Left hindlimb (tissue), 1 donor: Measurements from ENCODE around the gene TNFRSF19.
A peak's percentile ranks its signal among the peaks of the same experiment; 100 is the strongest.

ENCODE experiments used
- DNase-seq: peaks from one replicate; pipeline ENCODE4 v3.0.0-alpha.2; 2018

TNFRSF19 gene

DNA sequence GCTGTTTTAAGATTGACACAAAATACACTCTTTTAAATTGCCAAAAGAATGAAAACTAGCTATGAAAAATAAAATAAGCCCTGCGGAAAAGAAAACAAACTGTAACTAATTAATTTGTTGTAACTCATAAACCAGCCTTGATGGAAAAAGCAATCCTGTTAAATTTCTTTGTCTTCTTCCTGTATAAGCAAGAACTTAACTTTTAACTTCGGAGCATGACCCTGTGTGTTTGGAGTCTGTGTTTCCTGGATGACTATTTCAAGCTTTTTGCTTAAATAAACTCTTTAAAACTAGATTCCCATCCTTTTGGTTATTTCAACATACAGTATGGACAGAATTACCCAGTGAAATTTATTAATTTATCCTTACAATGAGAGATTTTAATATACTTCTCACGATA is 122.6 kb downstream of the TNFRSF19 start:
- DNase-seq, result no peak

DNA sequence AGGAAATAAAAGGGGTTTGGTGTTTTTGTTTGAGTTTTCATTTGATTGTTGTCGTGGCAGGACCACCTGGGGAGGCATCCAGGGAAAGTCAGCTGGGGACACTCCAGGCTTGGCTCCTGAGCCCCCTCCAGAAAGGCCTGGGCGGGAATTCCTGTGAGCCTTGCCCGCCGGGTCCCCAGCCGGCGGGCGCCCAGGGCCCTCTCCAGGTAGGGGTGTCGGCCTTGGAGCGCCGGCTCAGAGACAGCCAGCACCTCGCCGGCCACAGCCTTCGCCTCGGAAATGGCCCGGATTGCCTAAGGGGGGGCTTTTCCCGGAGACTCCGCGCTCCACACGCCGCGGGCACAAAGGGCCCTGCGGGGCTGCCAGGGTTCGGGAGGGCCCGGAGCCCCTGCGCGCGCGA is 125.0 kb downstream of the TNFRSF19 start:
- no peak for DNase-seq

DNA sequence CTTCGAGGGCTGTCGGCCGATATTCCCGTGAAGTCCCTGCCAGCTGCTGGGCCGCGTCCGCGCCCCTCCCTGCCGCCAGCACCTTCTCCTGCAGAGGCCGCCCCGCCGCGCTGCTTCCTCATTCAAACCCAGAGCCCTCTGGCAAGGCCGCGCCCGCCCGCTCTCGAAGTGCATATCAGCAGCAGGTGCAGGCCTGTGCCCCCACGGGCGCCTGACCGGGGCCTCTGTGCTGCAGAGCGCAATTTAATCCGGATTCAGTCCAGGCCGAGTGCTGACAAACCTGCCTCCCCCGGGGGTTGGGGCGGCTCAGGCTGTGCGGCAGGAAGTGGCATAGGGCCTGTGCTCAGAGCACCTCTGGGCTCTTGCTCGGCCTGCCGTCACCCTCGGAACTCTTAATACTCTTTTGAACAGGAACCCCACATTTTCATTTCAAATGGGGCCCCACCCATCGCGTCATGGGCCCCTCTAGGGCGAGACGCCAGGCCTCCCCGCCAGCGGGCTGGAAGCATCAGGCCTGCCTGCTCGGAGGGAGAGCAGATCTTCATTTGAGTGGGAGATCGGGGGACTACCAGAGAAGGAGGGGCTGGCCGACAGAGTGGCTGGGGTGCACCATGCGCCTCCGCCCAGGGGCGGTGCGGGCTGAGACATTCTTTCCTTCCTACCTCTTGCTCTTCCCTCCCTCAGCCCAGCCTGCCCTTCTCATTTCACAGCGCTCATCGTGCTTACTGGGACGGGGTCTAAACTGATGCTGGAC is 125.7 kb downstream of the TNFRSF19 start:
- peak; percentile 69 for DNase-seq

DNA sequence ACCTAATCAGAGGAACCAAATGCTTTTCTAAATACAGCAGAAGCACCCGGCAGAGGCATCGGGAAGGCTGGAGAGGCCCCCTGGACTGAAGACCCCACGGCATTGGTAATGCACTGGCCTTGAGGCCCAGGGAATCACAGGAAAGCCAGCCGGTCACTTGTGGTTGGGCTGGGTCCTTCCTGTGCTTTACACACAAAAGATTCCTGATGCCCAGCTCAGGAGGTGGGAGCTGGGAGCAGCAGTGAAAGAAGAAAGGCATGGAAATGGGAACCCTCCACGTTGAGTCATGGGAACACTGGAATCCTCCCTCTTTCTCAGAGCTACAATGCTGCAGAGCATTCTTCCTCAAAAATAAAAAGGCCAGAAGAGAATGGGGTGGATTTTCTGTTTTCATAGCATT is 126.4 kb downstream of the TNFRSF19 start:
- DNase-seq, result no peak

DNA sequence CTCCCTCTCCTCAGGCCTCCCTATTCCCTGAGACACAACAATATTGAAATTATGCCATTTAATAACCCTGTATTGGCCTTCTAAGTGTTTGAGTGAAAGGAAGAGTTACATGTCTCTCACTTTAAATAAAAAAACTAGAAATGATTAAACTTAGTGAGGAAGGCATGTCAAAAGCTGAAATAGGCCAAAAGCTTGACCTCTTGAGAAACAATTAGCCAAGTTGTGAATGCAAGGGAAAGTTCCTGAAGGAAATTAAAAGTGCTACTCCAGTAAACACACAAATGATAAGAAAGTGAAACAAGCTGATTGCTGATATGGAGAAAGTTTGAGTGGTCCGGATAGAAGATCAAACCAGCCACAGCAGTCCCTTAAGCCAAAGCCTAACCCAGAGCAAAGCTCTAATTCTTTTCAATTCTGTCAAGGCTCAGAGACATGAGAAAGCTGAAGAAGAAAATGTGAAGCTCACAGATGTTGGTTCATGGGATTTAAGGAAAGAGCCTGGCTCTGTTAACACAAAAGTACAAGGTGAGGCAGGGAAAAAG is 127.6 kb downstream of the TNFRSF19 start:
- DNase-seq, result no peak

DNA sequence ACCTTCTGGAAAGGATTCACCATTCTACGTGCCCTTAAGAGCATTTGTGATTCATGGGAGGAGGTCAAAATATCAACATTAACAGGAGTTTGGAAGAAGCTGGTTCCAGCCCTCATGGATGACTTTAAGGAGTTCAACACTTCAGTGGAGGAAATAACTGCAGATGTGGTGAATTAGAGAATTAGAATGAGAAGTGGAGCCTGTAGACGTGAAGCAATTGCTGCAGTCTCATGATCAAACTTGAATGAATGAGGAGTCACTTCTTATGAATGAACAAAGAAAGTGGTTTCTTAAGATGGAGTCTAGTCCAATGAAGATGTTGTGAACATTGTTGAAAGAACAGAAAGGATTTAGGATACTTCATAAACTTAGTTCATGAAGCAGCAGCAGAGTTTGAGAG is 129.1 kb downstream of the TNFRSF19 start:
- no peak for DNase-seq

DNA sequence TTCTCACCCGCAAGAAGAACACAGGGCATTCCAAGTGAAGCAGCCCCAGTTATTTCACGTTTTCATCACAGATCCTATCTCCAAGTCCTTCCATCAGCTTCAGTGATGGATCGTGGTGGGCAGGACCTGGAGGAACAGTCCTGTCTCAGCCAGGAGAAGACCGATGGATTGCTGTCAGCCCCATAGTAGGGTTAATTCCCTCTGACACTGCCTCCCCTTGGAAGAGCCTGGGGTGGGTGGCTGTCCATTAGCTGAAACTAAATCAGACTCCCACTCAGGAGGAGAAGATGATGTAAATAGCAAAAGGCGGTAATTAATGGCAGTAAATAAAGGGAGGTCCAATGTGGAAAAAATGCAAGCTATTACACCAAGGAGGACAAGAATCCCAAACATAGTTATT is 131.0 kb downstream of the TNFRSF19 start:
- DNase-seq, result no peak

DNA sequence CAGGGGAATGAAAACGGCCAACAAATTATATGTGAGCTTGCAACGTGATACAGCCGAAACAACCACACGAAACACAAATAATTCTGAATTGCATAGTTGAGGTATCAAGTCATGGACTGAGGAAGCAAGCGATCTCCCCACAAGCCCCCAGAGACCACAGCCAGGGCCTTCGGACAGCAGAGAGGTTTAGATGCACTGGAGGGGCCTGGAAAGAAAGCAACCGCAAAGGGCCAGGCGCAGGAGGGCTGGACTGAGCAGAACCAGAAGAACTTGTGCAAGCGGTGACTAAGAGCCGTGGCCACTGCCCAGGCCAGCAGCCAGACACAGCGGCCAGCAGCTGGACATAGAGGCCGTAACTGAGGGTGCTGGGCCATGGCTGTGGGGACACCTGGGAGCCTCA is 131.4 kb downstream of the TNFRSF19 start:
- peak; percentile 85 for DNase-seq

DNA sequence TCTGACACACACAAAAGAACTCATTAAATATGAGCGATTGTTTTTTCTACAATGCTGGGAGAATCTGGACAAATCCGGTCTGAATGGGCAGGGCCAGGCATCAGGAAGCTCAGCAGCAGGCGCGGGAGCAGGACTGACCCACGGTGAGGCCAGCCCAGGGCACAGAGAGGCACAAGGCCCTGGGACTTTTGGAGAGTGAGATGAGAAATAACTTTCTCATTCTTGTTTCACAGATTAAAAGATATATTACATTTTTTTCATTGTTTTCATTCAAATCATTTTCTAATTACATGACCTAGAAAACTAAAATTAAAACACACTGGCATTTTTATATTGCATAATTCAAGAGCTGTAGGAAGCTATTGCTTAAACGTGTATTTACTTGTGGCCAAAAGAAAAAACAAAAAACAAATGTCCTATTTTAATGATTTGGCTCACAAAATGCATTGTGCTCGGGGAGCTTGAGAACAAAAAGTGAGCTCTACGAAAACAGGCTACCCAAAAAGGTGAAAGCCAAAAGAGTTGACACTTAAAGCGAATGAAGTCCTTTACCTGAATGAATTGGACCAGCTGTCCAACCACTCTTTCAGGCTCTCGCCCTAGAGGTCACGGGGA is 133.1 kb downstream of the TNFRSF19 start:
- no peak for DNase-seq

DNA sequence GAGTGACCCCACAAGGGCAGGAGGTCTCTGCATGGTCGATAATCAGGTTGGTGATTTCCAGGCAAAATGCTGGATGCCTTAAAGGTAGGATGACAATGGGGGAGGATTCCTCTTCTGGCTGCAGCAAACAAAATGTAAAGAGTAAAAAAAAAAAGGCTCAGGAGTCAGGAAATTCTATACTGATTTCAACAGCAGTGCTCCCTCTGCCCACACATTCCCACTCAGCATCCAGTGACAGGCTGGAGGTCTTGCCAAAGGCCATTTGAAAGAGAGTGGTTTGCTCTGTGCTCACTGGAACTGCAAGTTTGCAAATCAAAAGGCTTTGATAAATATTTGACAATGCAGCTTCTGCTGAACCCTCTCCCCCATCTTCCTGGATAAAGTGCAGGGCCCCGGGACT is 135.4 kb downstream of the TNFRSF19 start:
- no peak for DNase-seq

DNA sequence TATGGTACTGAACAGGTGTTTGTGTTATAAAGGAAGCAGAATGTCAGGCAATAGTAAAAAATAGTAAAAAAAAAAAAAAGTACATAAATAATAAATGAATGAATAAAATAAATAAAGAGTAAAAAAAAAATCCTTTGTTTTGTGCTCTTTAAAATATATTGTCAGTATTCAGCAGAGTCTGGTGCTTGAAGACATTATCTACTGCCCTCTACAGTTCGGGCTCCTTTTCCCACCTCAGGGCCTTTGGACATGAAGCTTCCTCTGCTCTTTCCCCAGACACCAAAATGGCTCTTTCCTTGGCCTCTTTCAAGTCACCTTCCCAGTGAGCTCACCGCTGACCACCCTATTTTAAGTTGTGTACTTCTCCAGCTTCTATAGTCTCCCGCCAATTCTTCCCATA is 137.5 kb downstream of the TNFRSF19 start:
- no peak for DNase-seq

DNA sequence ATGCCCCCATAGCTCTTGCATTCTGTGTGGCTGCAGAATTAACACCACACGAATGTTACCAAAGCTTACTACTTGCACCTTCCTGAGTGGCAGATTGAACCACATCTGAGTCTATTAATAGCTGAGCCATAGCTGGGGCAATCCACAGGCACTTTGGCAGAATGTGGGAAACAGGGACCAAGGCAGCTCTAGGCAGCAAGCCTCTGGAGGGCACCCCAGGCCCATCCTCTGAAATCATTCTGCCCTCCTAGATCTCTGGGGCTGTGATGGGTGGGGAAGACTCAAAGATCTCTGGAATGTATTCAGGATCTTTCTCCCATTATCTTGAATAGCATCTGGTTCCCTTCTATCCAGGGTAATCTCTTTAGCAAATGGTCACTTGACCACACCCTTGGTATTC is 139.3 kb downstream of the TNFRSF19 start:
- DNase-seq, result no peak

DNA sequence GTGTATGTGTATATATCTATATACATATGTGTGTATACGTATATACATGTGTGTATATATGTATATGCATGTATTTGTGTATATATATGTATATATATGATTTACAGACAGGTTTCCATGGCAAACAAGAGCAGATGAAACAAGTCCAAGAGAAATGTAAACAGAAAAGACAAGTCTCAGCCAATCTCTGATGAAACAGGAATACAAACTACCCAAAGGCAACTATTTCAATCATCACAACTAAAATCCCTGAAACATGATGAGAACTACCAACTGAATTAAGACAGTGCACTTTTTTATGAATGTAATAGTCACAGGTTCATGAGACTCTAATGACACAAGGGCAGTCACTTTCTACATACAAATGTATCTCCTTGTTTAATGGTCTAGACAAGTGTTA is 140.2 kb downstream of the TNFRSF19 start:
- no peak for DNase-seq

DNA sequence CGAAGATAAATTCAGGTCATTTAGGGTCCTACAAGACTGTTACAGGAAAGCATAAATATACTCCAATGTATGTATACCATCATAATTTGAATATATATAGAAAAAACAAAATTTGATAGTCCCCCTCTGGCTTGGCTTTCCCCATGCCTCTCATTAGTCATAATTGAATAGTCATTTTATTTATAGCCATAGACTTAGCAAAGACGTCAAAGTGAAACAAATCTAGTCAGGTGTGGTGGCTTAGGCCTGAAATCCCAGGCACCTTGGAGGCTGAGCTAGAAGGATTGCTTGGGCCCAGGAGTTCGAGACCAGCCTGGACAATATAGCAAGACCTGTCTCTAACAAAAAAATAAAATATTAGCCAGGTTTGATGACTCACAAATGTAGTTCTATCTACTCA is 141.1 kb downstream of the TNFRSF19 start:
- no peak for DNase-seq

DNA sequence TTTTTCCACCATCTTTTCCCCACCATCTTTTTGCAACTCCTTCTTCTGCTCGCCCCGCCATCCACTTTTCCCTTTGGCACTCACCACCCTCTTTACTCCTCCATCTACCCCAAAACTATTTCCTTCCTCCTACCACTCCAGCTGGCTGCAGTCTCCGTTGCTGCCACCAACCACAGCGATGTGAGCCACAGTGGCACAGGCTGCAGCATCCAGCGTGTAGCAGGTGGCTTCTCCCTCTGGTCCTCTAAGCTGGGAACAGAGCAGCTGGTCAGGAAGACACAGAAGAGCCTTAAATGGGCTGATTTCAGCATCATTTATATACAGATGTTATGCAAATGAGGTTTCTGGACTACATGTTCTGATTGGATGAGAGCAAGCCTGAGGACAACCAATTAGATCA is 144.5 kb downstream of the TNFRSF19 start:
- no peak for DNase-seq

DNA sequence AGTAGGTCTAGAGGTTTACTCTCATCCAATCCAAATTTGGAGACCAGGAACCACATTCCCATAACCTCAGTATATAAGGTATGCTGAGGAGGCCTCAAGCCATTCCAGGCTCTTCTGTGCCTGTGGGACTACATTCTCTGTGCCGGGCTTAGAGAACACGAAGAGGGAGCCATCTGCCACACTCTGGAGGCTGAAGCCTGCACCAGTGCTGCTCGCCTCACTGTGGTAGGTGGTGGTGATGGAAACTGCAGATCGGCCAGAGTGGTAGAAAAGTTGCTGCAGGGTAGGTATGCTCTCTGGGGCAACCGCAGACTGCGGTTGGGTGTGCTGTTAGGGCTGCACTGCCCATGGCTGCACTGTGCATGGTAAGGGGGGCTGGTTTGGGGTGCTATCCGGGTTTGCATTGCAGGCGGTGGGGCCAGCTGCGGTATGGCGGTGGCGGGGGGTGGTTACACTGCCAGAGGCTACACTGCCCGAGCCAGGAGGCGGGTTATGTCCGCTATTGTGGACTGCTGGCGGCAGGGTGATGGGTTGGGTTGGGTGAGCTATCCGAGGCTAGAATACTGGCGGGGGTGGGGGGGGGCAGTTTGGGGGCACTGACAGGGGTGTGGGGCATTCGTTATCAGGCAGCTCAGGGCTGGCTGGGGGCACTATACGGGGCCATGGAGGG is 145.0 kb downstream of the TNFRSF19 start:
- DNase-seq, result no peak

DNA sequence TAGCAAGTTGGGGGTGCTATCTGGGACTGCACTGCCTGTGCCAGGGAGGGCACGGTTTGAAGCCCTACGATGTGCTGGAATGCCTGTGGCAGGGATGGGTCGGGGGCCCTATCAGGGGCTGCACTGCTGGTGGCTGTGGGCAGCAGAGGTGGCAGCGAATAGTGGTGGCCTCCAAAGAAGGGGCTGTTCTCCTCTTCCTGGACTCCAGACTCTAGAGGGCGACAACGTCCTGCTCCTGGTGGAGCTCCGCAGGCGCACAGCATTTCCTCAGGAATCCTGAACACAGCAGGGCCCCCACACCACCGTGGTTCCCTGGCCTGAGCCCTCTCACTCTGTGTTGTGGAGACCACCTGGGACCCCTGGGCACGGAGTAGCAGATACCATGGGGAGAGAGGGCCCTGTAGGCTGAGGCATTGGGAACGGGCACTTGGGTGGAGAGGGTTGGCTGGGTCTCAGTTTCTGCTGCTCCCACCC is 145.6 kb downstream of the TNFRSF19 start:
- DNase-seq, result no peak

DNA sequence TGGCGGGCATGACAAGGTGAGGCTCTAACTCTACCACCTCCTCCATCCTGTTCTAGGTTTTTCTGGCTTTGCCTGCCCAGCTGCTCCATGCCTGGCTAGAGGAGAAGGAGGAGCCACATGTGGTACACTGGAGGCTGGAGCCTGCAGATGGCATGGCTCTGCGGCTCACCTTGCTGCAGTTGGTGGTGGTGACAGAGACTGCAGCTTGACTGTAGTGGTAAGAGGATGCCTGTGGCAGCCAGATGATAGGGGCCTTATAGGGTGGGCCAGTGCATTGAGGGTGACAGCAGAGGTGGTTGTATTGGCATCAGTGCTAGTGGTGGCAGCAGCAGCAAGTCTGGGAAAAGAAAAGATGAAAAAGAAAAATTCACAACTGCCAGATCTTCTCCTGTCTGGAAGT is 146.2 kb downstream of the TNFRSF19 start:
- DNase-seq, result no peak

DNA sequence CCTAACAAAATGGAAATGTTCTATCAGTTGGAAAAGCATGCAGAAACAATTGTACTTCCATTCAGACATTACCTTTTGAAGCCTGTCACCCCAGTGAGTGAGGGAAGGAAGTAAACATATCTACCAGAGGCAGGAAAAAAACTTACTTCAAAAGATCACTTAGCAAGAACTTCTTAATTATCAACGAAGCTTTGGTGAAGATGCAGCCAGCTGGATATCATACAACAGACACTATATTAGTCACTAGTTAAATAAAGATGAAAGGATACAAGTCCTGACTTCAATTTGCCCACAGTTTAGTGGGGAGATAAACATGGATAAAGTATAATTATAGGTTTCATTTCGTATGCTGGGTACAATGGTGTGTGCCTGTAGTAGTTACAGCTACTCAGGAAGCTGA is 148.8 kb downstream of the TNFRSF19 start:
- no peak for DNase-seq

DNA sequence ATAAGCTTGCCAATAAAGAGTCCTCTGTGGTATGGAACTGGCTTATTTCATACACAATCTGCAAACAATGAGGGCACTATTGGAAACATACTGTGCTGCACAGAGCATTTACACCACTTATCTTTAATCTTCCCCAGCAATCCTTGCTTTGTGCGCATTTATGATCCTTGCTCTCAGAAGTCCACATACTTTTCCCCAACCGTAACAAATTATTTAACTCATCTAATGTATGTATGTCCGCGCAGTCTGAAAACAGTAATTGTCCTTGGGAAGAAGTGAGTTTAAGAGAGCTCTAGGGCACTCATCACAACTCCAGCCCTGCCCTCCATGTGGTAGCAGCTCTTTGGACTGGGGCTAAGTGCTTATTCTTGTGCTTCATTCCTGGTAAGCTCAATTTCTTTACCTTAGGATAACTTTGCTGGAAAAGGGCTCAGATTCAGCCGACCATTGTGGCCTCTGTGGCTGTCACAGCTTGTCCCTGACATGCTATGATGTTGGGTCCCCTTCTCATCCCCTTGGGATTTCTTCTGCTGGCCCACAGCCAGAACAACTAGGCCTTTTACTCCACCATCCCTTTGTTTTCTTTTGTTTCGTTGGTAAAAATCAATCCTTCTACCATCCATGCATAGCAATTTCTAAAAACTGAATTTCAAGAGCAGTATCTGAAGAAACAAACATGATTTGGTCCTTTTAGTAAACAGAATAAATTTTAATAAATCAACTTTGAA is 152.7 kb downstream of the TNFRSF19 start:
- no peak for DNase-seq

DNA sequence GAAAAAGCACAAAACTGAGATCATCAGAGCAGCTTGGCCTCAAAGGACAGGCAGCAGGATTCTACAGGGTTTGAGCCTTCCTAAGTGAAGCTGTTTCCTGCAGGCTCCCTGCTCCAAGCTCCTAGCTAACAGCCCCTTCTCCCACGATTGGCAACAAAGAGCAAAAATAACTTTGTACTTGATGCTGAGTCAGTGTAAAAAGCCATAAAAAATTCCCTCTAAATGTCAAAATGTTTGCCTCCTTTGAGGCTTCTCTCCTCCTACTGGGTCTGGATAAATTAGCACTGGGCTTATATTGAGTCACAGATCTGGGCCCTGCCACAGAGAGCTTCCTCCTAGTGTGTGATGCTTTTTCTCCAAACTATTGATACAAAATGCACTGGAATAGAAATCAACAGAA is 153.3 kb downstream of the TNFRSF19 start:
- DNase-seq, result no peak

DNA sequence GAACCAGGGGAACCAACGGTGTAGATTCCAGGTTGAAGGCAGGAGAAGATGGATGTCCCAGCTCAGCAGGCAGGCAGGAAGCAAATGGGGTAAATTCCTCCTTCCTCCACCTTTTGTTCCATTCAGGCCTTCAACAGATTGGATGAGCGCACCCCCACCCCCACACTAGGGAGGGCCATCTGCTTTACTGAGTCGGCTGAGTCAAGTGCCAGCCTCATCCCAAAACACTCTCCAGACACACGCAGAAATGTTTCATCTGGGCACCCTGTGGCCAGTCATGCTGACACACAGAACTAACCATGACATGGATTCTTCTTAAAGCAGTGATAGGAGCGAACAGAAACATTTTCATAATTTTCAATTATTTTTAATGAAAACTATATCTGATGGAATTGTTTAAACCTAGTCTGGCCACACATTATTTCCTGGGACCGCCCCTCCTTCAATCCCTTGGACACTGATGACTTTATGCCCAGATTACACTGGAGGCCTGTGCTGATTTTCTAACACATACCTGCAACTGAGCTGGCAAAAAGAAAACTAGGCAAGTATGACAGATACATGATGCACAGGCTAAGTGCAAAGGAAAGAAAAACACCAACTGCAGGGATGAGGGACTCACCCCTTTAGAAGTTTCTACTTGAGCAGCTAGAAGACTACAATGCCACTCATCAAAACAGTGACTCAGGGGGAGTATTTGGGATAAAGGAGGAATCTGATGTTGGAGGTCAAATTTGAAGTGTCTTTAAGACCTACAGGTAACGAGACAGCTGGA is 154.2 kb downstream of the TNFRSF19 start:
- no peak for DNase-seq
